PC-3 (cell line): ENCODE data around the gene TMEM208.

Experiments
- EZH2phosphoT487 ChIP-seq: fragments of 300-600 bp; sonication (generic); IDR thresholded peaks from 2 replicates; pipeline ENCODE4 v1.6.1; 2018; ENCODE audit warnings: mild to moderate bottlenecking, antibody characterized with exemption, low read length, borderline replicate concordance
- TF ChIP-seq, protein P1 (sequence below): fragments of 300-600 bp; sonication (generic); conservative IDR thresholded peaks from 2 replicates; pipeline ENCODE4 v1.5.1; 2017; ENCODE audit warnings: antibody characterized with exemption, low read depth, mild to moderate bottlenecking, low read length

DNA sequence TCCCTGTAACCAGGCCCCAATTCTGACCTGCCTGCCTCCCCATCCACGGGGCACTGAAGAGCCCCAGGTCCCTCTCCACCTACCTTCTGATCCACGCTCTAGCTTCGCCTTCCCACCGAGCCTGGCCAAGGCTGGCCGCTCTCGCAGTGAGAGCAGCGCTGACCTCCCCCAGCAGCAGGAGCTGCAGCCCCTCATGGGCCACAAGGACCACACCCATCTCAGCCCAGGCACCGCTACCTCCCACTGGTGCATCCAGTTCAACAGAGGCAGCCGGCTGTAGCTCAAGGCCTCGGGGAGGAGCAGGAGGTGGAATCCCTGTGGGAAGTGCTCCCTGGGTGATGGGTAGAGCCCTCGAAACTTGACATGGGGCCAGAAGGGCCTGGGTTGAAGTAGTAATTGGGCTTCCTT is 44.0 kb downstream of the TMEM208 start:
- TF ChIP-seq, protein P1, sequence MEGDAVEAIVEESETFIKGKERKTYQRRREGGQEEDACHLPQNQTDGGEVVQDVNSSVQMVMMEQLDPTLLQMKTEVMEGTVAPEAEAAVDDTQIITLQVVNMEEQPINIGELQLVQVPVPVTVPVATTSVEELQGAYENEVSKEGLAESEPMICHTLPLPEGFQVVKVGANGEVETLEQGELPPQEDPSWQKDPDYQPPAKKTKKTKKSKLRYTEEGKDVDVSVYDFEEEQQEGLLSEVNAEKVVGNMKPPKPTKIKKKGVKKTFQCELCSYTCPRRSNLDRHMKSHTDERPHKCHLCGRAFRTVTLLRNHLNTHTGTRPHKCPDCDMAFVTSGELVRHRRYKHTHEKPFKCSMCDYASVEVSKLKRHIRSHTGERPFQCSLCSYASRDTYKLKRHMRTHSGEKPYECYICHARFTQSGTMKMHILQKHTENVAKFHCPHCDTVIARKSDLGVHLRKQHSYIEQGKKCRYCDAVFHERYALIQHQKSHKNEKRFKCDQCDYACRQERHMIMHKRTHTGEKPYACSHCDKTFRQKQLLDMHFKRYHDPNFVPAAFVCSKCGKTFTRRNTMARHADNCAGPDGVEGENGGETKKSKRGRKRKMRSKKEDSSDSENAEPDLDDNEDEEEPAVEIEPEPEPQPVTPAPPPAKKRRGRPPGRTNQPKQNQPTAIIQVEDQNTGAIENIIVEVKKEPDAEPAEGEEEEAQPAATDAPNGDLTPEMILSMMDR = no peak
- TF ChIP-seq EZH2phosphoT487 = no peak
